HCT116 (cell line): ENCODE measurements around the gene OST4. TPM values are rescaled to one million over a fixed set of nuclear protein-coding genes. Genes with fewer than 3 reads are reported as not detected.

Experiments
- ATAC-seq: fragments of 200-7000 bp; cut with Tn5 transposase; 2 replicates; pipeline ENCODE4 v1.9.1; 2020; ENCODE audit warnings: mild to moderate bottlenecking, moderate library complexity
- BruUV-seq: library from RNA; stranded (reverse); fragments of 400-500 nt; replicated peaks from 2 replicates; lab custom pipeline; 2021; lab: Mats Ljungman, UMichigan
- CTCF ChIA-PET: fragments of 300-600 bp; sonication (Branson Sonifier 250); formaldehyde crosslinking; loops from one replicate; lab custom pipeline; 2021; ENCODE audit warnings: antibody characterized with exemption; lab: Charles Lee
- POLR2A ChIA-PET: fragments of 300-600, 350-600 bp; sonication (Branson Sonifier 250); formaldehyde crosslinking; loops from one replicate; lab custom pipeline; 2021; ENCODE audit warnings: antibody characterized with exemption; lab: Charles Lee
- RAD21 ChIA-PET, 2 experiments: fragments of 300-600 bp; sonication (Branson Sonifier 250); formaldehyde crosslinking; loops; one replicate each; lab custom pipeline; 2023; ENCODE audit warnings: low total read pairs in 2 of 2; ENCODE audit not compliant: uncharacterized antibody in 2 of 2, unreplicated experiment in 2 of 2, low non-redundant PET in 1 of 2; lab: Charles Lee
- DNase-seq: peaks from one replicate; pipeline ENCODE4 v3.0.0-alpha.2; 2010; ENCODE audit warnings: low read depth, low spot score
- H2AFZ ChIP-seq: fragments of 200-600 bp; shearing (Covaris generic), sonication (generic); 2 replicates; pipeline ENCODE4 v1.6.1; 2017; ENCODE audit warnings: low read depth, mixed run types, mixed read lengths, antibody characterized with exemption, low read length; ENCODE audit not compliant: poor library complexity, severe bottlenecking
- H3K27ac ChIP-seq: 2 replicates; pipeline ENCODE4 v1.5.1; 2012; ENCODE audit warnings: low read depth, low read length
- H3K27me3 ChIP-seq: fragments of 200-600 bp; sonication (generic); 2 replicates; pipeline ENCODE4 v1.6.1; 2016; ENCODE audit warnings: mixed run types, low read length, mixed read lengths; ENCODE audit not compliant: insufficient read depth
- H3K36me3 ChIP-seq, 2 experiments: fragments of 200-500 bp in 1 of 2; fragments of 200-600 bp in 1 of 2; sonication (Bioruptor generic) in 1 of 2; sonication (generic) in 1 of 2; 2 replicates each; pipeline versions ENCODE4 v1.5.1 to v1.6.1; 2014 to 2016; ENCODE audit warnings: low read length in 2 of 2, inconsistent platforms in 1 of 2, mixed read lengths in 1 of 2, mixed run types in 1 of 2; ENCODE audit not compliant: insufficient read depth in 2 of 2, control insufficient read depth in 1 of 2
- H3K4me1 ChIP-seq, 2 experiments: fragments of 200-600 bp in 1 of 2; sonication (generic) in 1 of 2; 2 replicates each; pipeline versions ENCODE4 v1.5.1 to v1.6.1; 2012 to 2017; ENCODE audit warnings: low read length in 2 of 2, inconsistent platforms in 1 of 2, mild to moderate bottlenecking in 1 of 2, mixed read lengths in 1 of 2, mixed run types in 1 of 2, moderate library complexity in 1 of 2; ENCODE audit not compliant: insufficient read depth in 2 of 2, control insufficient read depth in 1 of 2
- H3K4me2 ChIP-seq: fragments of 200-600 bp; sonication (generic); 2 replicates; pipeline ENCODE4 v1.6.1; 2017; ENCODE audit warnings: mixed run types, low read length, mixed read lengths
- H3K4me3 ChIP-seq, 2 experiments: fragments of 200-600 bp in 1 of 2; sonication (generic) in 1 of 2; replicated peaks in 1 of 2; 2 replicates each; pipeline ENCODE4 v1.5.1; 2011 to 2016; ENCODE audit warnings: low read length in 2 of 2, control low read depth in 1 of 2, low read depth in 1 of 2, mild to moderate bottlenecking in 1 of 2, mixed read lengths in 1 of 2, mixed run types in 1 of 2
- H3K79me2 ChIP-seq: fragments of 200-600 bp; sonication (generic); 2 replicates; pipeline ENCODE4 v1.6.1; 2017; ENCODE audit warnings: mild to moderate bottlenecking, mixed run types, low read length, moderate library complexity, mixed read lengths; ENCODE audit not compliant: insufficient read depth
- H3K9ac ChIP-seq: fragments of 200-600 bp; sonication (generic); 2 replicates; pipeline ENCODE4 v1.6.1; 2016; ENCODE audit warnings: low read length, mixed read lengths
- H3K9me2 ChIP-seq: fragments of 200-600 bp; sonication (generic), shearing (Covaris generic); 2 replicates; pipeline ENCODE4 v1.6.1; 2017; ENCODE audit warnings: mixed run types, mild to moderate bottlenecking, moderate library complexity; ENCODE audit not compliant: insufficient read depth
- H3K9me3 ChIP-seq, 2 experiments: fragments of 200-500 bp in 1 of 2; fragments of 200-600 bp in 1 of 2; sonication (Bioruptor generic) in 1 of 2; sonication (generic) in 1 of 2; 2 replicates each; pipeline ENCODE4 v1.6.1; 2014 to 2017; ENCODE audit warnings: low read length in 2 of 2, mixed read lengths in 2 of 2, inconsistent platforms in 1 of 2, low read depth in 1 of 2, mild to moderate bottlenecking in 1 of 2, mixed run types in 1 of 2, moderate library complexity in 1 of 2; ENCODE audit not compliant: control insufficient read depth in 1 of 2, insufficient read depth in 1 of 2
- H4K20me1 ChIP-seq: fragments of 200-600 bp; sonication (generic), shearing (Covaris generic); 2 replicates; pipeline ENCODE4 v1.6.1; 2017; ENCODE audit warnings: mixed run types, mild to moderate bottlenecking, moderate library complexity; ENCODE audit not compliant: insufficient read depth
- EZH2 ChIP-seq: fragments of 200-600 bp; sonication (generic); IDR thresholded peaks from 2 replicates; pipeline ENCODE4 v1.6.1; 2017; ENCODE audit warnings: antibody characterized with exemption, mixed run types
- EZH2phosphoT487 ChIP-seq: fragments of 200-600 bp; IDR thresholded peaks from 2 replicates; pipeline ENCODE4 v1.6.1; 2018; ENCODE audit warnings: antibody characterized with exemption, borderline replicate concordance
- FOSL1 ChIP-seq: IDR thresholded peaks from 2 replicates; pipeline ENCODE4 v1.6.1; 2012; ENCODE audit warnings: low read depth
- JUND ChIP-seq: IDR thresholded peaks from 2 replicates; pipeline ENCODE4 v1.6.1; 2012
- POLR2AphosphoS5 ChIP-seq: IDR thresholded peaks from 2 replicates; pipeline ENCODE4 v1.6.1; 2011; ENCODE audit warnings: mild to moderate bottlenecking, low read depth, low read length, moderate library complexity
- SIN3A ChIP-seq: IDR thresholded peaks from 2 replicates; pipeline ENCODE4 v1.6.1; 2012; ENCODE audit warnings: low read depth
- SP1 ChIP-seq: IDR thresholded peaks from 2 replicates; pipeline ENCODE4 v1.6.1; 2012; ENCODE audit warnings: low read depth
- YY1 ChIP-seq: IDR thresholded peaks from 2 replicates; pipeline ENCODE4 v1.6.1; 2011; ENCODE audit warnings: low read length, low read depth, moderate library complexity, mild to moderate bottlenecking; ENCODE audit not compliant: insufficient replicate concordance; ENCODE audit errors: extremely low read depth
- intact Hi-C: fragments of 100-400 bp; cut with micrococcal nuclease; formaldehyde crosslinking; loops from 2 replicates; pipeline ENCODE4 v1.10.0; 2022
- total RNA-seq: library from RNA; stranded (reverse); gene quantifications from one replicate; pipeline ENCODE4 v1.2.1, GENCODE V29; 2021; ENCODE audit not compliant: unreplicated experiment
- TF ChIP-seq, protein P1 (sequence below): IDR thresholded peaks from 2 replicates; pipeline ENCODE4 v1.6.1; 2012
- TF ChIP-seq, protein P2 (sequence below): IDR thresholded peaks from 2 replicates; pipeline ENCODE4 v1.6.1; 2012

The OST4 gene
- total RNA-seq, 1 experiment from 2014 or later: 187 TPM

DNA sequence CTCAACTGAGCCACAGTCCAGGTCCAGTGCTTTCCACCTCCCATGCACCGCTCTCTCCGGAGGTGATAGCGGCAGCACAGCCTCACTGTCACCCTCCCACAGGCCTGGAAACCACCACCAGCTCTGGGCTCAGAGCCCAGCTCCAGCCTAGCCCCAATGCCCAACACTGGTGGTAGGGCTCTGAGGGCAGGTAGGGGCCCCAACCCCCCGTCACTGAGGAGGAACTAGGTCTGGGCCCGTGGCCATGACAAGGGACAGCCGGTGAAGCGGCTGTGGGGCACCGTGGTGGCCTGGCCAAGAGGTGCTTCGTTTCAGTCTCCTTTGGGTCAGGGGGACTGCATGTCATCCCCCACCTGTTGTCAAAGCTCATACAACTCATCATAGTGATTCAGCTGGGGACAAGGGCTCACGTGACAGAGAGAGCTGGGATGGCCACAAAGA is 44.2 kb downstream of the OST4 start:
- ChIA-PET POLR2A (no interaction called here), RAD21 (no interaction called here), CTCF (no interaction called here)
- Histone ChIP-seq H3K9ac (no peak overlapping the region), H3K4me1 (peaks cover 2 to 30% of the 10 kb centered on the region in 2 experiments), H3K4me3 (no peak overlapping the region), H4K20me1 (no peaks in the 10 kb centered on the region), H3K36me3 (peaks cover 4 to 8% of the 10 kb centered on the region in 2 experiments; a peak in 2 of 4 replicates), H3K27ac (no peak overlapping the region), H3K79me2 (peaks cover 40% of the 10 kb centered on the region), H3K27me3 (no peaks in the 10 kb centered on the region), H3K4me2 (no peak overlapping the region), H2AFZ (no peak overlapping the region), H3K9me2 (no peaks in the 10 kb centered on the region), H3K9me3 (no peaks in the 10 kb centered on the region)
- no peak for ATAC-seq
- BruUV-seq: no TSS peak
- no peak for DNase-seq
- TF ChIP-seq SIN3A (no peak), JUND (no peak), POLR2AphosphoS5 (no peak), EZH2phosphoT487 (no peak), EZH2 (no peak), YY1 (no peak), FOSL1 (no peak), SP1 (no peak)
- TF ChIP-seq, protein P1, sequence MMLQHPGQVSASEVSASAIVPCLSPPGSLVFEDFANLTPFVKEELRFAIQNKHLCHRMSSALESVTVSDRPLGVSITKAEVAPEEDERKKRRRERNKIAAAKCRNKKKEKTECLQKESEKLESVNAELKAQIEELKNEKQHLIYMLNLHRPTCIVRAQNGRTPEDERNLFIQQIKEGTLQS: no peak
- TF ChIP-seq, protein P2, sequence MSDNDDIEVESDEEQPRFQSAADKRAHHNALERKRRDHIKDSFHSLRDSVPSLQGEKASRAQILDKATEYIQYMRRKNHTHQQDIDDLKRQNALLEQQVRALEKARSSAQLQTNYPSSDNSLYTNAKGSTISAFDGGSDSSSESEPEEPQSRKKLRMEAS: no peak
- intact Hi-C loops: no loop called here
